Stimulated activated CD8-positive, alpha-beta memory T cell treated with anti-CD3 and anti-CD28 coated beads, Interleukin-7, amount 100 ng/mL, for 24 hours (primary cell): ENCODE data around the gene NLGN1.

Source experiments
- DNase-seq: peaks from one replicate; pipeline ENCODE4 v3.0.0-alpha.2; 2020; ENCODE audit warnings: low read depth

Gene NLGN1

DNA sequence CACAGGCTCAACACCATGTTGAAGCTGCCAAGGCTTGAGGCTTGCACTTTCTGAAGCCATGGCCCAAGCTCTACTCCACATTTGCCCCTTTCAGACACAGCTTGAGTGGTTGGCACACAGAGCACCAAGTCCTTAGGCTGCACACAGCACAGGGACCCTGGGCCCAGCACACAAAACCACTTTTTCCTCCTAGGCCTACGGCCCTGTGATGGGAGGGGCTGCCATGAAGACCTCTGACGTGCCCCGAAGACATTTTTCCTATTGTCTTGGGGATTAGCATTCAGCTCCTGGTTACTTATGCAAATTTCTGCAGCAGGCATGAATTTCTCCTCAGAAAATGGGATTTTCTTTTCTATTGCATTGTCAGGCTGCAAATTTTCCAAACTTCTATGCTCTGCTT lies 445.5 kb downstream of the NLGN1 start:
- DNase-seq, result no peak

DNA sequence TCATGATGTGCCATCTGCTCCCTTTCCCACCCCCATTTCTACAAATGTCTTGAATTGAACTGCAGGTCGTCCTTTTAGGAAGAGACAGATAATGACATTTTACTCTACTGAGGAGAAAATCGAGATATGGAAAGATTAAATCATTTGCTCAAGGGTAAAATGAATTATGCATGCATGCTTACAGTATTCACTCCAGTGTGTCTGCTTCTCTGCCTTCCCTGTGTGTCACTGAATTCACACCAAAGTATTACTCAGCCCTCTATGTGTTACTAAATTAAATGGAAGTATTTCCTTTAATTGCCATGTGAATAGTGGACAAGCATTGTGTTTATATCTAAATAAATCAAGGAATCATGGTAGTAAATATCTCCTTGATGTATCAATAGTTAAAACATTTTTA lies 449.0 kb downstream of the NLGN1 start:
- DNase-seq, result no peak

DNA sequence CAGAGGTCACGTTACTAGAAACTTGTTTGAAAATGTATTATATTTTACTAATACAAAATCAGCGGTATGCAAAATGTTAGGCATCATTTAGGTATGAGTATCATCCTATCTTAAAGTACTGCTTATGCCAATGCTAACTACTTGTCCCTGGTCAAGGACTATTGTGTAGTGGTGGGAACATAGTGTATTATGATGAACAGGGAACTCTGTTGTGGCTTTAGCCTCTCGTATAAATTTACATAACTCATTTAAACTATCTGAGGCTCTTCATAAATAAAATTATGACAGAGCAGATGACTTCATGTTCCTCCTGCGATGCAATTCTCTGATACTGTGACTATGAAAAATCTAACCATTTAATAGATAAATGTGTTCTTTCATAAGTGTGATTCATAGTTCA lies 451.9 kb downstream of the NLGN1 start:
- no peak for DNase-seq

DNA sequence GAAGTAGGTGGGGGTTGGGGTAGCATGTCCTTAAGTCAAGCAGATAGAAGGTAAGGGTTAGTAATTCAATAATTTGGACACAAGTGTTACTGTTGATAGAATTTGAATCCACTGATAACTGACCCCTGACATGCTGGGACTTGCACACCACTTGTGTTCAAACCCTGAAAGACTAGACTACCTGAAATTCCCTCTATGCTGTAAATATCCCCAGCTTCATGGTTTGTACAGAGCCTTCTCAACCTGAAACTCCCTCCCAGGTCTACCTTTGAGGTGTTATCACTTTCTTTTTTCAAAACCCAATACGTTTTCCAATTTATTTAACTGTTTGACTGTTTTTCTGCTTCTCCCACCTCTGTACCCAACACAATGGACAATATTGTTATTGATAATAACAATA lies 459.6 kb downstream of the NLGN1 start:
- no peak for DNase-seq

GRCh38 chr3:173862701-173863100 lies 465.2 kb downstream of the NLGN1 start:
- DNase-seq, result no peak

GRCh38 chr3:173863551-173863950 lies 466.0 kb downstream of the NLGN1 start:
- no peak for DNase-seq

GRCh38 chr3:173865900-173866498 lies 468.5 kb downstream of the NLGN1 start:
- no peak for DNase-seq

GRCh38 chr3:173869766-173870165 lies 472.2 kb downstream of the NLGN1 start:
- no peak for DNase-seq

DNA sequence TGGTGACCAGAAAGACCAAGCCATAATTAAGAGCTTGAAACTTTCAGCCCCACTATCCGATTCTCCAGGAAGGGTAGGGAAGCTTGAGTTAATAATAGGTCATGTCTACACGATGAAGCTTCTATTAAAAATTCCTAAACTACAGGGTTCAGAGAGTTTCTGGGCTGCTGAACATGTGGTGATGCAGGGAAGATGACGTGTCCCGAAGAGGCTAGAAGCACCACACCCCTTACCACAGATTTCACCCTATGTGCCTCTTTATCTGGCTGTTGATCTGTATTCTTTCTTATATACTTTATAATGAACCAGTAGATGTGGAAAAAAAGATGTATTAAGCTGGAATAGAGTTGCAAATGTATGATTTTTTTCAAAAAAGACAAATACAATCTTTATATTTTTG lies 473.4 kb downstream of the NLGN1 start:
- no peak for DNase-seq

- no peak for DNase-seq
Measured at GRCh38 chr3:173875790-173876189, 478.2 kb downstream of the NLGN1 start.

DNA sequence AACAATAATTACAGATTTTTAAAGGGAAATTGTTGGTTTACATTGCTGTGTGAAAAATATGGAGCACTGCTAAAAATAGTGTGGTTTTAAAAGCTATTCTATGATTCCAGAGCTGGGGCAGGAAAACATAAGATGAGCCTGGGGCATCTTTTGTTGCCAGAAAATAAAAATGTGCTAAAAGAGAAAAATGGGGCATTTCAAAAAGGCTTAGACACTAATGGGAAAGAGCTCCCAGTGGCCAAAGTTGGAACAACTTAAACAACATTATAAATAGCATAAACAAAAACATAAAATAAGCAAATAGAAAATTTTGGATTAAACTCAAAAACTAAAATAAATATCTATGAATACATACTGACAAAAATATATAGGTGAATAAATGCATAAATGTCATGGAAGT lies 478.9 kb downstream of the NLGN1 start:
- DNase-seq, result no peak

GRCh38 chr3:173887888-173888287 lies 490.3 kb downstream of the NLGN1 start:
- no peak for DNase-seq

GRCh38 chr3:173889596-173889995 lies 492.1 kb downstream of the NLGN1 start:
- no peak for DNase-seq

GRCh38 chr3:173890091-173890490 lies 492.5 kb downstream of the NLGN1 start:
- DNase-seq, result no peak

GRCh38 chr3:173891272-173892100 lies 493.9 kb downstream of the NLGN1 start:
- no peak for DNase-seq

GRCh38 chr3:173892547-173892946 lies 495.0 kb downstream of the NLGN1 start:
- no peak for DNase-seq

DNA sequence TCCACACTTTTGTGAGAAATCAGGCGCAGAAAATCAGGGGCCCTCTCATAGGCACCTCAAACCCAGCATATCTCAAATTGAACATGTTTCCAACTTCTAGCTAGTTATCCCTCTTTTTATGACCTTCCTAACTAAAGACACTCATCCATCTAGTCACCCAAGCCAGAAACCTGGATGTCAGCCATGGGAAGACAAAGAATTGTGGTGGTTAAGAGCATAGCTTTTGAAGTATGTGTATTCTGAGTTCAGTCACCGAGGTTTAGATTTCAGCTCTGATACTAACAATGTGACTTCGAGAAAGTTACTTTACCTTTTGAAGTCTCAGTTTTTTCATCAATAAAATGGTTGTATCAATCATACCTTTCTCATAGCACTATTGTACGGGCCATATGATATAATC lies 495.5 kb downstream of the NLGN1 start:
- DNase-seq, result no peak

GRCh38 chr3:173893835-173894234 lies 496.3 kb downstream of the NLGN1 start:
- no peak for DNase-seq

DNA sequence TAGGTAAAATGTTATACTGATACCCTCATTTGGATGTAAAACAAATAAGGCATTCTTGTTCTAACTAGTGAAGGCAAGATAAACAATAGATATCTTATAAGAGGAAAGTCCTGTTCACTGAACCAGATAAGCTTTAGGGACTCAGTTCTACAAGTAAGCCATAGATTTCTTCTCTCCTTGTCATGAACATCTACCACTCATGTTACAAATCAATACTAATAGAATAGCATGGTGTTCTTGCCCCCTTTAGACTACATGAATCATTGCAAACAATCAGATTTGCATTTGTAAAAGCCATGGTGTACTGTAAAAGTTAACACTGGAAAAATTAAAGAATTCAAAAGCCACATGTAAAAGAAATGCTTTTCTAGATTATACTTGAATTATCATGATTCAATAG lies 500.1 kb downstream of the NLGN1 start:
- no peak for DNase-seq

- no peak for DNase-seq
Measured at GRCh38 chr3:173901649-173902048, 504.1 kb downstream of the NLGN1 start.

DNA sequence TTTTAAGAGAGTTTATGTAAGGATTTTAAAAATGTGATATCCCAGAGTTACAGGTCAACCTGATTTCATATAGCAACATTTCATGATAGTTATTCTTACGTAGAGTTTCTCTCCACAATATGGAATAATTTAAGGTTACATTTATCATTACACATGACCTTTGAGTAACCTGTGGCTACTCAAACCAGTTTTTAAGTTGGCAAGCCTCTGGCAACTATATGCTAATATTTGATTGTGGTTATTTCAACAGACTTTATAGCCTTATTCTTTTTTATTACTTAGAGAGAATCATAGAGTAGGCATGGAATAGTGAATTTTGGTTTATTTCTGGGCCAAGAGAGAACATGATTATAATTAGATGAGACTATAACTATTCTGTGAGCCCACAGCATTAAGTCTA lies 504.9 kb downstream of the NLGN1 start:
- DNase-seq, result no peak

DNA sequence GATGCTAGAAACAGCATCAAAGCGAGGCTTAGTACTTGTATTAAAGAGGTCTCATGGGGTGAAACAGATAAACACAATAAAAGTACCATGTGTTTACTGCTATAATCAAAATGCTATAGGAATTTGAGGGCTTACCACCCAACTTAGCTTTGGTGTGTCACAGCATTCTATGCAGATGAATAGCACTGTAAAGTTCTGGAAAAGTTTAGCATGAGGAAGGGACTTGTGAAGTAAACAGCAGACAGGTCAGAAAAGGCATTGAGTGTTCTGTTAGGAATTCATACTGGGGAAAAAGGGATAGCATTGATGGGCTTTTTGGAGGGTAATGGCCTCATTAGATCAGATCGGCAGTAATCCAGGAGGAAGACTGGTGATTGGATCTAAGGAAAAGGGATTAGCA lies 505.3 kb downstream of the NLGN1 start:
- DNase-seq, result no peak

GRCh38 chr3:173905381-173905780 lies 507.8 kb downstream of the NLGN1 start:
- DNase-seq, result no peak

GRCh38 chr3:173911446-173911845 lies 513.9 kb downstream of the NLGN1 start:
- no peak for DNase-seq
